Aorta (tissue), 5 donors: ENCODE results near the gene RCAN2. TPM values are rescaled to one million over a fixed set of nuclear protein-coding genes. Genes with fewer than 3 reads are reported as not detected.

Source experiments
- ATAC-seq: fragments of 200-7000 bp; cut with Tn5 transposase; one replicate; pipeline ENCODE4 v1.9.1; 2022; ENCODE audit warnings: moderate library complexity; ENCODE audit not compliant: low FRiP score
- DNase-seq, 2 donors: peaks; one replicate each; pipeline ENCODE4 v3.0.0-alpha.2; 2020
- H3K27ac ChIP-seq, 2 donors: one replicate each; pipeline ENCODE4 v1.5.1; 2013; ENCODE audit warnings: low read length in 2 of 2, mild to moderate bottlenecking in 2 of 2, moderate library complexity in 2 of 2, control low read depth in 1 of 2, inconsistent platforms in 1 of 2, low read depth in 1 of 2
- H3K27me3 ChIP-seq, 2 donors: one replicate each; pipeline ENCODE4 v1.6.1; 2013; ENCODE audit warnings: control low read depth in 1 of 2, low read length in 1 of 2, mild to moderate bottlenecking in 1 of 2, moderate library complexity in 1 of 2; ENCODE audit not compliant: insufficient read depth in 2 of 2, control insufficient read depth in 1 of 2
- H3K36me3 ChIP-seq, 2 donors: one replicate each; pipeline ENCODE4 v1.6.1; 2013; ENCODE audit warnings: control low read depth in 1 of 2, low read length in 1 of 2, mild to moderate bottlenecking in 1 of 2; ENCODE audit not compliant: insufficient read depth in 2 of 2, control insufficient read depth in 1 of 2
- H3K4me1 ChIP-seq, 2 donors: one replicate each; pipeline ENCODE4 v1.6.1; 2013; ENCODE audit warnings: low read length in 2 of 2, control low read depth in 1 of 2, mild to moderate bottlenecking in 1 of 2, moderate library complexity in 1 of 2; ENCODE audit not compliant: insufficient read depth in 2 of 2, control insufficient read depth in 1 of 2
- H3K4me3 ChIP-seq, 2 donors: one replicate each; pipeline ENCODE4 v1.5.1; 2013; ENCODE audit warnings: low read length in 2 of 2, control low read depth in 1 of 2, mild to moderate bottlenecking in 1 of 2
- H3K9me3 ChIP-seq: one replicate; pipeline ENCODE4 v1.6.1; 2013; ENCODE audit warnings: mild to moderate bottlenecking, low read length; ENCODE audit not compliant: control insufficient read depth
- WGBS, 2 donors: extraction: QIAGEN DNeasy Blood & Tissue Kit; methylation state at CpG; one replicate each; pipeline ENCODE4 v1.1.7; 2013; 5-methylcytosine and 5-hydroxymethylcytosine counted together
- intact Hi-C, 2 donors: fragments of 100-400 bp; cut with DNase I; formaldehyde crosslinking; loops; one replicate each; pipeline versions ENCODE4 v1.14.2 to v1.15.0; 2022
- polyA plus RNA-seq, 2 donors: library from polyadenylated mRNA; stranded (reverse); fragments of 200-250 nt; gene quantifications; one replicate each; pipeline ENCODE4 v1.2.3, GENCODE V29; 2013
- total RNA-seq, 2 donors: library from RNA; stranded (reverse); fragmentation: NEBNext Ultra II Directional; extraction: Animal tissue kit (Norgen Biotek cat#: 25700); gene quantifications; one replicate each; pipeline ENCODE4 v1.2.1, GENCODE V29; 2021
- donor health status: healthy with polysubstance abuse.
- donor health status: Bipolar disorder and iron deficiency.
- donor health status: DM: no; HTN: no; CAD: no.
- donor health status: DM: no; HTN: no; CAD: no.
- donor health status: DM: yes; HTN: yes; CAD: no.

RCAN2 gene
- total and polyA plus RNA-seq, 4 donors: 87.3 to 235 (median 130) TPM

- Histone ChIP-seq H3K27me3 (no peaks in the 10 kb centered on the region), H3K27ac (no peak overlapping the region), H3K9me3 (no peaks in the 10 kb centered on the region), H3K4me3 (no peak overlapping the region), H3K36me3 (peaks cover 0 to 6% of the 10 kb centered on the region in 2 donors), H3K4me1 (peaks cover 4% of the 10 kb centered on the region in 2 donors)
- WGBS, 2 donors: 88 to 90% methylated on average over 4 of the region's 4 CpGs
- DNase-seq (no peak), ATAC-seq (no peak)
- intact Hi-C loops: no loop called here
Observed at GRCh38 chr6:46242921-46243320, 248.3 kb downstream of the RCAN2 start.

- peaks cover 2 to 4% of the 10 kb centered on the region in 2 donors for H3K4me1 ChIP-seq
- no peak overlapping the region for H3K4me3 ChIP-seq
- no peak for DNase-seq
- ATAC-seq: no peak
- H3K27ac ChIP-seq: peak overlapping the region in 1 of 2 donors; percentile 24
- H3K9me3 ChIP-seq: no peaks in the 10 kb centered on the region
- WGBS, 2 donors: 49 to 56% methylated on average over 5 of the region's 5 CpGs
- H3K27me3 ChIP-seq: no peaks in the 10 kb centered on the region
- peaks cover 0 to 6% of the 10 kb centered on the region in 2 donors for H3K36me3 ChIP-seq
- intact Hi-C loops: no loop called here
Observed at GRCh38 chr6:46240866-46241565, 250.2 kb downstream of the RCAN2 start.

- Histone ChIP-seq H3K27ac (no peak overlapping the region), H3K4me1 (peaks cover 2 to 7% of the 10 kb centered on the region in 2 donors), H3K9me3 (no peaks in the 10 kb centered on the region), H3K27me3 (no peaks in the 10 kb centered on the region), H3K36me3 (peaks cover 0 to 6% of the 10 kb centered on the region in 2 donors), H3K4me3 (no peak overlapping the region)
- intact Hi-C loops: no loop called here
- 59 to 63% methylated on average over 1 of the region's 1 CpG for WGBS, 2 donors
- ATAC-seq: no peak
- DNase-seq: no peak
Observed at GRCh38 chr6:46236752-46237151, 254.5 kb downstream of the RCAN2 start.

GRCh38 chr6:46235242-46235641 lies 256.0 kb downstream of the RCAN2 start:
- Histone ChIP-seq H3K4me1 (peaks cover 0 to 7% of the 10 kb centered on the region in 2 donors), H3K4me3 (no peak overlapping the region), H3K9me3 (peaks cover 1% of the 10 kb centered on the region), H3K27me3 (no peaks in the 10 kb centered on the region), H3K27ac (peak overlapping the region in 1 of 2 donors; percentile 8), H3K36me3 (peaks cover 8 to 9% of the 10 kb centered on the region in 2 donors)
- WGBS, 2 donors: 84 to 90% methylated on average over 3 of the region's 3 CpGs
- intact Hi-C loops: no loop called here
- ATAC-seq (no peak), DNase-seq (no peak)

- intact Hi-C loops: no loop called here
- no peak overlapping the region for H3K4me3 ChIP-seq
- ATAC-seq (no peak), DNase-seq (no peak)
- H3K9me3 ChIP-seq: peaks cover 1% of the 10 kb centered on the region
- H3K4me1 ChIP-seq: peaks cover 0 to 7% of the 10 kb centered on the region in 2 donors
- WGBS, 2 donors: 55 to 59% methylated on average over 3 of the region's 3 CpGs
- H3K27ac ChIP-seq: no peak overlapping the region
- H3K36me3 ChIP-seq: peaks cover 8 to 12% of the 10 kb centered on the region in 2 donors
- H3K27me3 ChIP-seq: no peaks in the 10 kb centered on the region
Observed at GRCh38 chr6:46234700-46235099, 256.5 kb downstream of the RCAN2 start.

- peaks cover 8 to 12% of the 10 kb centered on the region in 2 donors for H3K36me3 ChIP-seq
- H3K4me3 ChIP-seq: no peak overlapping the region
- no peaks in the 10 kb centered on the region for H3K27me3 ChIP-seq
- DNase-seq (peak in 1 of 2 donors; percentile 46), ATAC-seq (peak; percentile 46)
- H3K9me3 ChIP-seq: peaks cover 1% of the 10 kb centered on the region
- H3K4me1 ChIP-seq: peaks cover 0 to 7% of the 10 kb centered on the region in 2 donors
- intact Hi-C loops: no loop called here
- no peak overlapping the region for H3K27ac ChIP-seq
- 5 to 8% methylated on average over 2 of the region's 2 CpGs for WGBS, 2 donors
Observed at GRCh38 chr6:46234156-46234556, 257.1 kb downstream of the RCAN2 start.

- no peak for DNase-seq
- H3K4me1 ChIP-seq: peaks cover 0 to 7% of the 10 kb centered on the region in 2 donors
- no peak overlapping the region for H3K27ac ChIP-seq
- no peak overlapping the region for H3K4me3 ChIP-seq
- H3K9me3 ChIP-seq: peaks cover 1% of the 10 kb centered on the region
- WGBS, 2 donors: 97 to 100% methylated on average over 3 of the region's 3 CpGs
- H3K36me3 ChIP-seq: peaks cover 8 to 12% of the 10 kb centered on the region in 2 donors
- H3K27me3 ChIP-seq: no peaks in the 10 kb centered on the region
- intact Hi-C loops: no loop called here
- ATAC-seq: no peak
Observed at GRCh38 chr6:46233129-46233528, 258.1 kb downstream of the RCAN2 start.

- no peak overlapping the region for H3K27ac ChIP-seq
- no peak overlapping the region for H3K4me3 ChIP-seq
- ATAC-seq (no peak), DNase-seq (no peak)
- H3K4me1 ChIP-seq: peaks cover 3 to 7% of the 10 kb centered on the region in 2 donors
- no peaks in the 10 kb centered on the region for H3K36me3 ChIP-seq
- no peaks in the 10 kb centered on the region for H3K27me3 ChIP-seq
- intact Hi-C loops: loop anchor here (5.0 to 10.0 kb wide), 2 partner anchors 403 to 405 kb away; no protein-coding TSS in a partner anchor
- H3K9me3 ChIP-seq: no peaks in the 10 kb centered on the region
- 29 to 43% methylated on average over 1 of the region's 1 CpG for WGBS, 2 donors
Observed at GRCh38 chr6:46222286-46222685, 269.0 kb downstream of the RCAN2 start.

GRCh38 chr6:46221222-46221793 lies 269.9 kb downstream of the RCAN2 start:
- H3K36me3 ChIP-seq: no peaks in the 10 kb centered on the region
- no peak overlapping the region for H3K4me3 ChIP-seq
- ATAC-seq (peak; percentile 70), DNase-seq (no peak)
- no peaks in the 10 kb centered on the region for H3K9me3 ChIP-seq
- no peak overlapping the region for H3K27ac ChIP-seq
- 52 to 54% methylated on average over 4 of the region's 4 CpGs for WGBS, 2 donors
- peaks cover 3 to 7% of the 10 kb centered on the region in 2 donors for H3K4me1 ChIP-seq
- intact Hi-C loops: loop anchor here (2.0 to 10.0 kb wide), 3 partner anchors 191 to 406 kb away; no protein-coding TSS in a partner anchor
- H3K27me3 ChIP-seq: no peaks in the 10 kb centered on the region
